Measurements from ENCODE around the gene MX2. TPM values are rescaled to one million over a fixed set of nuclear protein-coding genes. Genes with fewer than 3 reads are reported as not detected.

The MX2 gene
- total and polyA plus RNA-seq, 9 of the 15 experiments (the other 6 are each of a cell fraction or from before 2014, with no cell fraction given): 0.10 to 0.95 (median 0.47) TPM; not detected in 1

GRCh38 chr21:41441546-41441945 is 79.7 kb downstream of the MX2 start:
- no peaks in the 10 kb centered on the region for H4K20me1 ChIP-seq (replicated peaks; ENCODE audit: control insufficient read depth, insufficient read depth, low read length)
- DNase-seq (ENCODE audit: extremely low read depth in 1 of 4, low spot score in 3 of 4): no peak
- in situ Hi-C loops (cut with MboI) (no loop called here), intact Hi-C loops (cut with micrococcal nuclease) (no loop called here)
- BruUV-seq (replicated peaks): no TSS peak
- H3K9me1 ChIP-seq (ENCODE audit: control insufficient read depth, insufficient read depth, low read length): no peaks in the 10 kb centered on the region
- H3K4me1 ChIP-seq (replicated peaks in 1 of 2; ENCODE audit: control insufficient read depth in 2 of 2, insufficient read depth in 2 of 2, low read length in 2 of 2): no peaks in the 10 kb centered on the region
- H2AFZ ChIP-seq (ENCODE audit: low read depth, low read length): no peak overlapping the region
- WGBS (ENCODE audit: insufficient coverage, low coverage, missing lambda C conversion rate): under 1% methylated on average over 14 of the region's 14 CpGs
- ATAC-seq: no peak
- peaks cover 0 to 10% of the 10 kb centered on the region in 2 experiments; a peak in 3 of 5 replicates for H3K27me3 ChIP-seq (ENCODE audit: control insufficient read depth in 2 of 2, insufficient read depth in 2 of 2, low read length in 2 of 2)
- no peak for FAIRE-seq
- POLR2A ChIA-PET: interaction anchor here (1.5 kb wide), 1 partner anchor 11 kb away, joined by 4 read pairs; no protein-coding TSS in a partner anchor
- no peak overlapping the region for H3K27ac ChIP-seq (ENCODE audit: extremely low read depth, low read depth, low read length)
- H3K4me2 ChIP-seq (ENCODE audit: insufficient read depth, low read length): no peak overlapping the region
- no peaks in the 10 kb centered on the region for H3K79me2 ChIP-seq (ENCODE audit: control insufficient read depth, insufficient read depth, low read length)
- no peak overlapping the region for H3K4me3 ChIP-seq
- no peak overlapping the region for H3K9ac ChIP-seq (ENCODE audit: insufficient read depth in 1 of 2, low read depth in 2 of 2, low read length in 2 of 2)
- CTCF ChIA-PET (ENCODE audit: low intra/inter-chr PET ratio): no interaction called here
- H3K36me3 ChIP-seq (ENCODE audit: control insufficient read depth, insufficient read depth, low read length): no peaks in the 10 kb centered on the region
- no peaks in the 10 kb centered on the region for H3K9me3 ChIP-seq (replicated peaks; ENCODE audit: control insufficient read depth, insufficient read depth, low read depth, low read length)
- TF ChIP-seq IRF1 (CRISPR knock-in tag; IDR thresholded peaks at IDR 0.05; ENCODE audit: borderline replicate concordance): no peak
- no peak for TF ChIP-seq MLLT1 (IDR thresholded peaks at IDR 0.05)
- TF ChIP-seq ZNF282 (CRISPR knock-in tag; IDR thresholded peaks at IDR 0.05): no peak
- TF ChIP-seq JUND (IDR thresholded peaks at IDR 0.05; ENCODE audit: borderline replicate concordance, low read depth, low read length): no peak
- TF ChIP-seq JUND (tag; IDR thresholded peaks at IDR 0.05; ENCODE audit: borderline replicate concordance, low read depth, low read length): no peak
- TF ChIP-seq ZBTB33 (CRISPR knock-in tag; IDR thresholded peaks at IDR 0.05): no peak

Measured in K562 (cell line).